HCT116 (cell line): Measurements from ENCODE around the gene BEND6. TPM values are rescaled to one million over a fixed set of nuclear protein-coding genes. Genes with fewer than 3 reads are reported as not detected.
A peak's percentile ranks its signal among the peaks of the same experiment; 100 is the strongest.

Experiments used
- ATAC-seq: fragments of 200-7000 bp; cut with Tn5 transposase; 2 replicates; pipeline ENCODE4 v1.9.1; 2020; ENCODE audit warnings: mild to moderate bottlenecking, moderate library complexity
- BruUV-seq: library from RNA; stranded (reverse); fragments of 400-500 nt; replicated peaks from 2 replicates; lab custom pipeline; 2021; lab: Mats Ljungman, UMichigan
- CTCF ChIA-PET: fragments of 300-600 bp; sonication (Branson Sonifier 250); formaldehyde crosslinking; loops from one replicate; lab custom pipeline; 2021; ENCODE audit warnings: antibody characterized with exemption; lab: Charles Lee
- POLR2A ChIA-PET: fragments of 300-600, 350-600 bp; sonication (Branson Sonifier 250); formaldehyde crosslinking; loops from one replicate; lab custom pipeline; 2021; ENCODE audit warnings: antibody characterized with exemption; lab: Charles Lee
- RAD21 ChIA-PET, 2 experiments: fragments of 300-600 bp; sonication (Branson Sonifier 250); formaldehyde crosslinking; loops; one replicate each; lab custom pipeline; 2023; ENCODE audit warnings: low total read pairs in 2 of 2; ENCODE audit not compliant: uncharacterized antibody in 2 of 2, unreplicated experiment in 2 of 2, low non-redundant PET in 1 of 2; lab: Charles Lee
- DNase-seq: peaks from one replicate; pipeline ENCODE4 v3.0.0-alpha.2; 2010; ENCODE audit warnings: low read depth, low spot score
- H2AFZ ChIP-seq: fragments of 200-600 bp; shearing (Covaris generic), sonication (generic); 2 replicates; pipeline ENCODE4 v1.6.1; 2017; ENCODE audit warnings: low read depth, mixed run types, mixed read lengths, antibody characterized with exemption, low read length; ENCODE audit not compliant: poor library complexity, severe bottlenecking
- H3K27ac ChIP-seq: 2 replicates; pipeline ENCODE4 v1.5.1; 2012; ENCODE audit warnings: low read depth, low read length
- H3K27me3 ChIP-seq: fragments of 200-600 bp; sonication (generic); 2 replicates; pipeline ENCODE4 v1.6.1; 2016; ENCODE audit warnings: mixed run types, low read length, mixed read lengths; ENCODE audit not compliant: insufficient read depth
- H3K36me3 ChIP-seq, 2 experiments: fragments of 200-500 bp in 1 of 2; fragments of 200-600 bp in 1 of 2; sonication (Bioruptor generic) in 1 of 2; sonication (generic) in 1 of 2; 2 replicates each; pipeline versions ENCODE4 v1.5.1 to v1.6.1; 2014 to 2016; ENCODE audit warnings: low read length in 2 of 2, inconsistent platforms in 1 of 2, mixed read lengths in 1 of 2, mixed run types in 1 of 2; ENCODE audit not compliant: insufficient read depth in 2 of 2, control insufficient read depth in 1 of 2
- H3K4me1 ChIP-seq, 2 experiments: fragments of 200-600 bp in 1 of 2; sonication (generic) in 1 of 2; 2 replicates each; pipeline versions ENCODE4 v1.5.1 to v1.6.1; 2012 to 2017; ENCODE audit warnings: low read length in 2 of 2, inconsistent platforms in 1 of 2, mild to moderate bottlenecking in 1 of 2, mixed read lengths in 1 of 2, mixed run types in 1 of 2, moderate library complexity in 1 of 2; ENCODE audit not compliant: insufficient read depth in 2 of 2, control insufficient read depth in 1 of 2
- H3K4me2 ChIP-seq: fragments of 200-600 bp; sonication (generic); 2 replicates; pipeline ENCODE4 v1.6.1; 2017; ENCODE audit warnings: mixed run types, low read length, mixed read lengths
- H3K4me3 ChIP-seq, 2 experiments: fragments of 200-600 bp in 1 of 2; sonication (generic) in 1 of 2; replicated peaks in 1 of 2; 2 replicates each; pipeline ENCODE4 v1.5.1; 2011 to 2016; ENCODE audit warnings: low read length in 2 of 2, control low read depth in 1 of 2, low read depth in 1 of 2, mild to moderate bottlenecking in 1 of 2, mixed read lengths in 1 of 2, mixed run types in 1 of 2
- H3K79me2 ChIP-seq: fragments of 200-600 bp; sonication (generic); 2 replicates; pipeline ENCODE4 v1.6.1; 2017; ENCODE audit warnings: mild to moderate bottlenecking, mixed run types, low read length, moderate library complexity, mixed read lengths; ENCODE audit not compliant: insufficient read depth
- H3K9ac ChIP-seq: fragments of 200-600 bp; sonication (generic); 2 replicates; pipeline ENCODE4 v1.6.1; 2016; ENCODE audit warnings: low read length, mixed read lengths
- H3K9me2 ChIP-seq: fragments of 200-600 bp; sonication (generic), shearing (Covaris generic); 2 replicates; pipeline ENCODE4 v1.6.1; 2017; ENCODE audit warnings: mixed run types, mild to moderate bottlenecking, moderate library complexity; ENCODE audit not compliant: insufficient read depth
- H3K9me3 ChIP-seq, 2 experiments: fragments of 200-500 bp in 1 of 2; fragments of 200-600 bp in 1 of 2; sonication (Bioruptor generic) in 1 of 2; sonication (generic) in 1 of 2; 2 replicates each; pipeline ENCODE4 v1.6.1; 2014 to 2017; ENCODE audit warnings: low read length in 2 of 2, mixed read lengths in 2 of 2, inconsistent platforms in 1 of 2, low read depth in 1 of 2, mild to moderate bottlenecking in 1 of 2, mixed run types in 1 of 2, moderate library complexity in 1 of 2; ENCODE audit not compliant: control insufficient read depth in 1 of 2, insufficient read depth in 1 of 2
- H4K20me1 ChIP-seq: fragments of 200-600 bp; sonication (generic), shearing (Covaris generic); 2 replicates; pipeline ENCODE4 v1.6.1; 2017; ENCODE audit warnings: mixed run types, mild to moderate bottlenecking, moderate library complexity; ENCODE audit not compliant: insufficient read depth
- CBX3 ChIP-seq: IDR thresholded peaks from 2 replicates; pipeline ENCODE4 v1.6.1; 2012; ENCODE audit warnings: low read depth
- POLR2AphosphoS5 ChIP-seq: IDR thresholded peaks from 2 replicates; pipeline ENCODE4 v1.6.1; 2011; ENCODE audit warnings: mild to moderate bottlenecking, low read depth, low read length, moderate library complexity
- SRF ChIP-seq: IDR thresholded peaks from 2 replicates; pipeline ENCODE4 v1.6.1; 2012; ENCODE audit warnings: low read depth
- TCF7L2 ChIP-seq: IDR thresholded peaks from 2 replicates; pipeline ENCODE4 v1.7.0; 2011; ENCODE audit warnings: borderline replicate concordance, inconsistent platforms; ENCODE audit not compliant: insufficient read depth, insufficient read length; ENCODE audit errors: extremely low read depth
- YY1 ChIP-seq: IDR thresholded peaks from 2 replicates; pipeline ENCODE4 v1.6.1; 2011; ENCODE audit warnings: low read length, low read depth, moderate library complexity, mild to moderate bottlenecking; ENCODE audit not compliant: insufficient replicate concordance; ENCODE audit errors: extremely low read depth
- intact Hi-C: fragments of 100-400 bp; cut with micrococcal nuclease; formaldehyde crosslinking; loops from 2 replicates; pipeline ENCODE4 v1.10.0; 2022
- total RNA-seq: library from RNA; stranded (reverse); gene quantifications from one replicate; pipeline ENCODE4 v1.2.1, GENCODE V29; 2021; ENCODE audit not compliant: unreplicated experiment
- TF ChIP-seq, protein P1 (sequence below): IDR thresholded peaks from 2 replicates; pipeline ENCODE4 v1.6.1; 2012

BEND6 gene
- total RNA-seq, 1 experiment from 2014 or later = 4.0 TPM

DNA sequence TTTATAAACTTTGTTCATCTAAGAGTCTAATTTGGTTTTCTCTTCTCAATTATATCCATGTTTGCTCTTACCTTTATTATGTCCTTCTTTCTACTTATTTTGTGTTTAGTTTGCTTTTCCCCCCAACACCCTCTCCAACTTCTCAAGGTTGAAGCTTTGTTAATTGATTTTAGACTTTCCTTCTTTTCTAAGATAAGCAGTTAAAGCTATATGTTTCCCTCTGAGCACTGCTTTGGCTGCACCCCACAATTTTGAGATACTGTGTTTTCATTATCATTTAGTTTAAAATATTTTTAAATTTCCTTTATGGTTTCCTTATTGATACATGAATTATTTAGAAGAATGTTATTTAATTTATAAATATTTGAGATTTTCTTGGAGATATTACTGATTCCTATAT, 13.9 kb upstream of the BEND6 start:
- Histone ChIP-seq H2AFZ (no peak overlapping the region), H3K27ac (peak overlapping the region; percentile 83), H3K9me2 (no peaks in the 10 kb centered on the region), H3K9ac (no peak overlapping the region), H3K9me3 (peaks cover 0 to 11% of the 10 kb centered on the region in 2 experiments; a peak in 2 of 4 replicates), H3K4me3 (no peak overlapping the region), H4K20me1 (no peaks in the 10 kb centered on the region), H3K27me3 (no peaks in the 10 kb centered on the region), H3K4me1 (peaks cover 38 to 49% of the 10 kb centered on the region in 2 experiments), H3K4me2 (peak overlapping the region; percentile 80; the same call in 1 of the 2 replicates), H3K36me3 (peaks cover 0 to 13% of the 10 kb centered on the region in 2 experiments; a peak in 2 of 4 replicates), H3K79me2 (peaks cover 18% of the 10 kb centered on the region)
- DNase-seq (no peak), ATAC-seq (no peak)
- no TSS peak for BruUV-seq
- CTCF ChIA-PET = no interaction called here
- POLR2A ChIA-PET = no interaction called here
- intact Hi-C loops = no loop called here
- 0 out of 2 replicates have a peak, but pooled peaks have one; percentile 36 for TF ChIP-seq CBX3
- no peak for TF ChIP-seq TCF7L2
- RAD21 ChIA-PET = no interaction called here

DNA sequence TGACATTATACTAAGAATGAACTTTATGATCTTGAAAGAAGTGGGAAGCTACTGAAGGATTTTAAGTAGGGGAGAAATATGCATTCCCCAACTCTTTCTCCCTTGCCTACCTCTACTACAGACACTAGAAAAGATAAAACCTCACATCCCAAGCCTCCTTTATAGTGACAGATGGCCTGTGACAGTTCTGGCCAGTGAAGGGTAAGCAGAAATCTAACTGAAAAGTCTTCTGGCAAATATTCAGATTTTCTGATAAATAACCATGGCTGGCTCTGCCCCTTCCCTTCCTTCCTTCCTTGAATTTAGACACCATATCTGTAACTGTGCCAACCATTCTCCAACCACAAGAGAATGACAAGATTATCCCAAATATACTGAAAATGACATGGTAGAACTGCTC, 10.2 kb upstream of the BEND6 start:
- Histone ChIP-seq H3K27me3 (no peaks in the 10 kb centered on the region), H3K36me3 (peaks cover 6 to 28% of the 10 kb centered on the region in 2 experiments; a peak in 3 of 4 replicates), H3K4me1 (peaks cover 13 to 14% of the 10 kb centered on the region in 2 experiments), H3K9me2 (no peaks in the 10 kb centered on the region), H3K27ac (no peak overlapping the region)
- ChIA-PET POLR2A (no interaction called here), CTCF (no interaction called here)
- DNase-seq (no peak), ATAC-seq (no peak)
- TF ChIP-seq SRF (no peak), YY1 (no peak), POLR2AphosphoS5 (no peak)
- TF ChIP-seq, protein P1, sequence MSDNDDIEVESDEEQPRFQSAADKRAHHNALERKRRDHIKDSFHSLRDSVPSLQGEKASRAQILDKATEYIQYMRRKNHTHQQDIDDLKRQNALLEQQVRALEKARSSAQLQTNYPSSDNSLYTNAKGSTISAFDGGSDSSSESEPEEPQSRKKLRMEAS = no peak
- TF ChIP-seq, all 23 proteins: peak for 0
- RAD21 ChIA-PET = no interaction called here
- Histone ChIP-seq H3K79me2 (peaks cover 13% of the 10 kb centered on the region), H3K4me3 (no peak overlapping the region), H4K20me1 (no peaks in the 10 kb centered on the region), H2AFZ (no peak overlapping the region), H3K9me3 (peaks cover 0 to 11% of the 10 kb centered on the region in 2 experiments; a peak in 2 of 4 replicates), H3K4me2 (no peak overlapping the region), H3K9ac (no peak overlapping the region)
- intact Hi-C loops = no loop called here
- BruUV-seq = no TSS peak
